Activated T-cell treated with anti-CD3 and anti-CD28 coated beads, Interleukin-2, amount 50 U/mL, for 72 hours (primary cell): ENCODE results near the gene KCND3. TPM values are rescaled to one million over a fixed set of nuclear protein-coding genes. Genes with fewer than 3 reads are reported as not detected.

ENCODE experiments used
- ATAC-seq, 2 donors: fragments of 150-1000 bp; cut with Tn5 transposase; replicated peaks in 1 of 2; 2 replicates each; pipeline ENCODE4 v1.10.0; 2021; ENCODE audit warnings: moderate library complexity in 2 of 2, mild to moderate bottlenecking in 1 of 2
- DNase-seq, 2 donors: peaks; one replicate each; pipeline ENCODE4 v3.0.0; 2021 to 2022; ENCODE audit warnings: mixed read lengths in 1 of 2
- H3K27ac Mint-ChIP-seq: one replicate; pipeline ENCODE4 v1.8.0; 2022; ENCODE audit warnings: mild to moderate bottlenecking, moderate library complexity, mixed read lengths
- H3K27me3 Mint-ChIP-seq: one replicate; pipeline ENCODE4 v1.8.0; 2022; ENCODE audit warnings: low read depth, mixed read lengths
- H3K36me3 Mint-ChIP-seq, 2 donors: one replicate each; pipeline ENCODE4 v1.8.0; 2022; ENCODE audit warnings: mixed read lengths in 2 of 2, mild to moderate bottlenecking in 1 of 2; ENCODE audit not compliant: insufficient read depth in 2 of 2
- H3K4me1 Mint-ChIP-seq: one replicate; pipeline ENCODE4 v1.8.0; 2022; ENCODE audit warnings: low read depth, mixed read lengths
- H3K4me3 Mint-ChIP-seq, 2 donors: one replicate each; pipeline ENCODE4 v1.8.0; 2022; ENCODE audit warnings: mild to moderate bottlenecking in 2 of 2, mixed read lengths in 2 of 2, moderate library complexity in 2 of 2
- H3K9me3 Mint-ChIP-seq, 2 donors: one replicate each; pipeline ENCODE4 v1.8.0; 2022; ENCODE audit warnings: mixed read lengths in 2 of 2
- total RNA-seq, 2 donors: library from RNA; stranded (reverse); gene quantifications; one replicate each; pipeline ENCODE4 v1.2.3, GENCODE V29; 2022

KCND3 gene
- total RNA-seq, 2 donors from 2014 or later = not detected

- Mint-ChIP-seq H3K4me1 (no peaks in the 10 kb centered on the region), H3K9me3 (no peaks in the 10 kb centered on the region), H3K4me3 (no peak overlapping the region), H3K27me3 (peaks cover 47% of the 10 kb centered on the region), H3K36me3 (no peaks in the 10 kb centered on the region), H3K27ac (no peak overlapping the region)
- DNase-seq (no peak), ATAC-seq (no peak)
Observed at GRCh38 chr1:111961773-111962565, 27.5 kb downstream of the KCND3 start.

- ATAC-seq = no peak
Observed at GRCh38 chr1:111961016-111961415, 28.5 kb downstream of the KCND3 start.

GRCh38 chr1:111959436-111959835, 30.0 kb downstream of the KCND3 start:
- ATAC-seq = no peak
- no peaks in the 10 kb centered on the region for H3K4me1 Mint-ChIP-seq
- H3K9me3 Mint-ChIP-seq = no peaks in the 10 kb centered on the region
- no peak overlapping the region for H3K4me3 Mint-ChIP-seq
- peaks cover 37% of the 10 kb centered on the region for H3K27me3 Mint-ChIP-seq
- no peak overlapping the region for H3K27ac Mint-ChIP-seq
- DNase-seq = no peak
- no peaks in the 10 kb centered on the region for H3K36me3 Mint-ChIP-seq

More at GRCh38 chr1:111961016-111961415, 28.5 kb downstream of the KCND3 start:
- DNase-seq = no peak
- no peak overlapping the region for H3K27ac Mint-ChIP-seq
- no peak overlapping the region for H3K4me3 Mint-ChIP-seq
- H3K4me1 Mint-ChIP-seq = no peaks in the 10 kb centered on the region
- no peaks in the 10 kb centered on the region for H3K9me3 Mint-ChIP-seq
- no peaks in the 10 kb centered on the region for H3K36me3 Mint-ChIP-seq
- H3K27me3 Mint-ChIP-seq = peaks cover 46% of the 10 kb centered on the region

GRCh38 chr1:111958851-111959250, 30.6 kb downstream of the KCND3 start:
- H3K36me3 Mint-ChIP-seq = no peaks in the 10 kb centered on the region
- H3K27me3 Mint-ChIP-seq = peaks cover 36% of the 10 kb centered on the region
- H3K4me1 Mint-ChIP-seq = no peaks in the 10 kb centered on the region
- no peaks in the 10 kb centered on the region for H3K9me3 Mint-ChIP-seq
- DNase-seq (no peak), ATAC-seq (no peak)
- no peak overlapping the region for H3K4me3 Mint-ChIP-seq
- H3K27ac Mint-ChIP-seq = no peak overlapping the region

GRCh38 chr1:111958075-111958474, 31.4 kb downstream of the KCND3 start:
- no peaks in the 10 kb centered on the region for H3K9me3 Mint-ChIP-seq
- ATAC-seq (no peak), DNase-seq (no peak)
- H3K27me3 Mint-ChIP-seq = peaks cover 32% of the 10 kb centered on the region
- no peak overlapping the region for H3K27ac Mint-ChIP-seq
- no peak overlapping the region for H3K4me3 Mint-ChIP-seq
- no peaks in the 10 kb centered on the region for H3K4me1 Mint-ChIP-seq
- no peaks in the 10 kb centered on the region for H3K36me3 Mint-ChIP-seq

- Mint-ChIP-seq H3K36me3 (no peaks in the 10 kb centered on the region), H3K9me3 (no peaks in the 10 kb centered on the region), H3K4me1 (no peaks in the 10 kb centered on the region), H3K27me3 (peaks cover 32% of the 10 kb centered on the region), H3K27ac (no peak overlapping the region), H3K4me3 (no peak overlapping the region)
- DNase-seq (no peak), ATAC-seq (no peak)
Observed at GRCh38 chr1:111956155-111956771, 33.2 kb downstream of the KCND3 start.

GRCh38 chr1:111955755-111956154, 33.7 kb downstream of the KCND3 start:
- ATAC-seq (no peak), DNase-seq (no peak)
- Mint-ChIP-seq H3K27me3 (peaks cover 32% of the 10 kb centered on the region), H3K36me3 (no peaks in the 10 kb centered on the region), H3K27ac (no peak overlapping the region), H3K9me3 (no peaks in the 10 kb centered on the region), H3K4me3 (no peak overlapping the region), H3K4me1 (no peaks in the 10 kb centered on the region)

GRCh38 chr1:111953797-111954196, 35.7 kb downstream of the KCND3 start:
- Mint-ChIP-seq H3K27me3 (peaks cover 22% of the 10 kb centered on the region), H3K27ac (no peak overlapping the region), H3K4me3 (no peak overlapping the region), H3K9me3 (no peaks in the 10 kb centered on the region), H3K36me3 (no peaks in the 10 kb centered on the region), H3K4me1 (peaks cover 4% of the 10 kb centered on the region)
- ATAC-seq (no peak), DNase-seq (no peak)

GRCh38 chr1:111952125-111952657, 37.3 kb downstream of the KCND3 start:
- peaks cover 8% of the 10 kb centered on the region for H3K4me1 Mint-ChIP-seq
- DNase-seq (no peak), ATAC-seq (peak in 1 of 2 donors; percentile 66)
- no peak overlapping the region for H3K4me3 Mint-ChIP-seq
- no peaks in the 10 kb centered on the region for H3K36me3 Mint-ChIP-seq
- peaks cover 14% of the 10 kb centered on the region for H3K27me3 Mint-ChIP-seq
- H3K27ac Mint-ChIP-seq = no peak overlapping the region
- no peaks in the 10 kb centered on the region for H3K9me3 Mint-ChIP-seq

- H3K36me3 Mint-ChIP-seq = no peaks in the 10 kb centered on the region
- H3K27ac Mint-ChIP-seq = no peak overlapping the region
- H3K4me3 Mint-ChIP-seq = no peak overlapping the region
- ATAC-seq (no peak), DNase-seq (no peak)
- no peaks in the 10 kb centered on the region for H3K9me3 Mint-ChIP-seq
- H3K27me3 Mint-ChIP-seq = peaks cover 7% of the 10 kb centered on the region
- peaks cover 8% of the 10 kb centered on the region for H3K4me1 Mint-ChIP-seq
Observed at GRCh38 chr1:111948209-111949171, 41.0 kb downstream of the KCND3 start.

GRCh38 chr1:111943846-111944749, 45.4 kb downstream of the KCND3 start:
- peaks cover 7% of the 10 kb centered on the region for H3K4me1 Mint-ChIP-seq
- DNase-seq = no peak
- H3K4me3 Mint-ChIP-seq = no peak overlapping the region
- H3K9me3 Mint-ChIP-seq = no peaks in the 10 kb centered on the region
- H3K27me3 Mint-ChIP-seq = peaks cover 20% of the 10 kb centered on the region
- no peak overlapping the region for H3K27ac Mint-ChIP-seq
- H3K36me3 Mint-ChIP-seq = no peaks in the 10 kb centered on the region
- no peak for ATAC-seq

- Mint-ChIP-seq H3K9me3 (no peaks in the 10 kb centered on the region), H3K36me3 (no peaks in the 10 kb centered on the region), H3K4me1 (no peaks in the 10 kb centered on the region), H3K27ac (no peak overlapping the region), H3K4me3 (no peak overlapping the region), H3K27me3 (peaks cover 20% of the 10 kb centered on the region)
- DNase-seq (no peak), ATAC-seq (no peak)
Observed at GRCh38 chr1:111943066-111943465, 46.4 kb downstream of the KCND3 start.
